Fibroblast of villous mesenchyme (primary cell): ENCODE data around the gene TESK1. TPM values are rescaled to one million over a fixed set of nuclear protein-coding genes. Genes with fewer than 3 reads are reported as not detected.

Experiments used
- DNase-seq: peaks from one replicate; pipeline ENCODE4 v3.0.0-alpha.2; 2010; ENCODE audit warnings: low read depth
- H3K4me3 ChIP-seq: 2 replicates; pipeline ENCODE4 v1.5.1; 2011; ENCODE audit warnings: low read depth, mild to moderate bottlenecking, low read length
- total RNA-seq: library from RNA; depleted of rRNA; stranded (reverse); fragments of >200 nt; gene quantifications from 2 replicates; pipeline ENCODE4 v1.2.3, GENCODE V29; 2012
- TF ChIP-seq, protein P1 (sequence below): IDR thresholded peaks from 2 replicates; pipeline ENCODE4 v1.5.1; 2012; ENCODE audit warnings: low read depth, mild to moderate bottlenecking, low read length; ENCODE audit not compliant: insufficient read depth

The TESK1 gene
- total RNA-seq, 1 donor: 13.0 TPM

DNA sequence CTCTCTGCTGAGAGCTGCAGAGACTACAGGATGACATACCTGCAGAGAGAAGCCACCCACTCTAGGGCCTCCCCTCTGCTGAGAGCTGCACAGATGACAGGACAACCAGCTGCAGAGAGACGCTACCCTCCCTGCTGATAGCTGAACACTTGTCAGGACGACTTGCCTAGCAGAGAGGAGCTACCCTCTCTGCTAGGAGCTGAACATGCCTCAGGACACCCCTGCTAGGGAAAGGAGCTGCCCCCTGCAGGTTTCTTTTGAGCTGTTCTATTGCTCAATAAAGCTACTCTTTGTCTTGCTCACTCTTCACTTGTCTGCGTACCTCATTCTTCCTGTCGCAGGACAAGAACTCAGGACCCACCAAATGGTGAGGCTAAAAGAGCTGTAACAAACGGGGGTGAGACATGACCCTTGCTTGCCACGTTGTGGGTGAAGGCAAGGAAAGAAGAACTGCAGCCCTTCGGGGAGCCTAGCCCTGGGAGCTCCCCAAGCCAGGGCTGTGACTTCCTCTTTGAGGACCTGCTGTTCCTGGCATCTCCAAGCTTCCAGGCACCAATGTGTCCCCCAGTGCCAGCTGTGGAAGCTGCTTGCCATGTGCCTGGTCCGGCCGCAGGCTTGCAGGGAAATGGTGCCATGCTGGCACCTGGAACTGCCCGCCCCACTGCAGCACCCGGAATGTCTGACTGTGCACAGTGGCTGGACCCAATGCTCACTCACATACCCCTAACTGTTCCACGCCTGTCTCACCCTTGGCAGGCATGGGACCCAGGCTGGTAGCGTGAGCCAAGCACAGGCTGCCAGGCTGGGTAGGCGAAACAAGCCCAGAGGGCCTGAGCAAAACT is 5.1 kb upstream of the TESK1 start:
- TF ChIP-seq, protein P1, sequence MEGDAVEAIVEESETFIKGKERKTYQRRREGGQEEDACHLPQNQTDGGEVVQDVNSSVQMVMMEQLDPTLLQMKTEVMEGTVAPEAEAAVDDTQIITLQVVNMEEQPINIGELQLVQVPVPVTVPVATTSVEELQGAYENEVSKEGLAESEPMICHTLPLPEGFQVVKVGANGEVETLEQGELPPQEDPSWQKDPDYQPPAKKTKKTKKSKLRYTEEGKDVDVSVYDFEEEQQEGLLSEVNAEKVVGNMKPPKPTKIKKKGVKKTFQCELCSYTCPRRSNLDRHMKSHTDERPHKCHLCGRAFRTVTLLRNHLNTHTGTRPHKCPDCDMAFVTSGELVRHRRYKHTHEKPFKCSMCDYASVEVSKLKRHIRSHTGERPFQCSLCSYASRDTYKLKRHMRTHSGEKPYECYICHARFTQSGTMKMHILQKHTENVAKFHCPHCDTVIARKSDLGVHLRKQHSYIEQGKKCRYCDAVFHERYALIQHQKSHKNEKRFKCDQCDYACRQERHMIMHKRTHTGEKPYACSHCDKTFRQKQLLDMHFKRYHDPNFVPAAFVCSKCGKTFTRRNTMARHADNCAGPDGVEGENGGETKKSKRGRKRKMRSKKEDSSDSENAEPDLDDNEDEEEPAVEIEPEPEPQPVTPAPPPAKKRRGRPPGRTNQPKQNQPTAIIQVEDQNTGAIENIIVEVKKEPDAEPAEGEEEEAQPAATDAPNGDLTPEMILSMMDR: peak; percentile 31
- no peak for DNase-seq
- H3K4me3 ChIP-seq: no peak overlapping the region

GRCh38 chr9:35603506-35603985 is 1.5 kb upstream of the TESK1 start:
- TF ChIP-seq, protein P1: no peak
- peak; percentile 93 for DNase-seq
- peak overlapping the region; percentile 56 for H3K4me3 ChIP-seq

DNA sequence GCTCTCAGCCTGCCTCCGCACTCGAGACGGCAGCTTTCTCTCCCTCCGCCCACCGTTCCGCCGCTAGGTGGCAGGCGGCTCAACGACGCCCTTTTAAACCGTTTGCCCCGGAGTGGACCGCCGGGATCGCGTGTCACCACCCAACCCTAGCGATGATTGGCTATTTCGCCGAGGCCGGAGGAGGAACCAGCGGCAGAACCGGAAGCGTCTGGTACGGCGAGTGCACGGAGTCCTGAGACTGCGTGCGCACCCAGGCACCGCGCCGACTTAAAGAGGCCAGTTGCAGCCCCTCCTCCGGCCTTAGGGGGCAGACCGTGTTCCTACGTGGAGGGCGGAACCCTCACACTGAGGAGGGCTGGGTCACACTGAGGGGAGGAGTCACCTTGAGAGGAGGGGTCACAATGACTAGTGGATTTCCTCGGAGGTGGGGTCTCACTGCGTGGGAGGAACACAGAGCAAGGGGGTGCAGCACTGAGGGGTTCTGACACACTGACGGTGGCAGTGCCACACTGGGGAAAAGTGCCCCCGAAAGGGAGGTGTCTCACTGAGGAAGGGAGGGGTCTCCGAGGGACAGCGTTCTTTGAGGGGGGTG is 980 bp upstream of the TESK1 start:
- TF ChIP-seq, protein P1: peak; percentile 79
- peak overlapping the region; percentile 75 for H3K4me3 ChIP-seq
- peak; percentile 100 for DNase-seq

DNA sequence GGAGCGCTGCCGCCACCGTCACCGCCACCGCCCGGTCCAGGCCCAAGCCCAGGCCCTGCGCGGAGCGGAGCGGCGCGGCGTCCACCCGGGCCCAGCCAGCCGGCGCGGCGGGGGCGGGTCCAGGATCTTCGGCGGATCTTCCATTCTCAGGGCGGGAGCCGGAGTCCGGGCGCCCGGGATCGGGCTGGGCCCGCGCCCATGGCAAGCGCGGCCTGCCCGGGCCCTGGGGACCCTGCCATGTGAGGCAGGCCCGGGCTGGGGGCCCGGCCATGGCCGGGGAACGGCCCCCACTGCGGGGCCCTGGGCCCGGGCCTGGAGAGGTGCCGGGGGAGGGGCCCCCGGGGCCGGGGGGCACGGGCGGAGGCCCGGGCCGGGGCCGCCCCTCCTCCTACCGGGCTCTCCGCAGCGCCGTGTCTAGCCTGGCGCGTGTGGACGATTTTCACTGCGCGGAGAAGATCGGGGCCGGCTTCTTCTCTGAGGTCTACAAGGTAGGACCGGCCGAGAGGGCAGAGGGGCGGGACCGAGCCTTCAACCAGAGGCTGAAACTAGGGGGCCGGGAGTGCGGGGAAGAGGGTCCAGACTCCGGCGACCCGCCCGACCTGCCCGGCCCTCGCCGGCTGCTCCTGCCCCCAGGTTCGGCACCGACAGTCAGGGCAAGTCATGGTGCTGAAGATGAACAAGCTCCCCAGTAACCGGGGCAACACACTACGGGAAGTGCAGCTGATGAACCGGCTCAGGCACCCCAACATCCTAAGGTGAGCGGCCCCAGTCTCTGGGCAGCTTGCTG is 482 bp downstream of the TESK1 start:
- DNase-seq: peak; percentile 13
- TF ChIP-seq, protein P1: no peak
- peak overlapping the region; percentile 75 for H3K4me3 ChIP-seq

GRCh38 chr9:35606138-35606504 is 1.1 kb downstream of the TESK1 start:
- peak; percentile 6 for DNase-seq
- TF ChIP-seq, protein P1: no peak
- peak overlapping the region; percentile 75 for H3K4me3 ChIP-seq

DNA sequence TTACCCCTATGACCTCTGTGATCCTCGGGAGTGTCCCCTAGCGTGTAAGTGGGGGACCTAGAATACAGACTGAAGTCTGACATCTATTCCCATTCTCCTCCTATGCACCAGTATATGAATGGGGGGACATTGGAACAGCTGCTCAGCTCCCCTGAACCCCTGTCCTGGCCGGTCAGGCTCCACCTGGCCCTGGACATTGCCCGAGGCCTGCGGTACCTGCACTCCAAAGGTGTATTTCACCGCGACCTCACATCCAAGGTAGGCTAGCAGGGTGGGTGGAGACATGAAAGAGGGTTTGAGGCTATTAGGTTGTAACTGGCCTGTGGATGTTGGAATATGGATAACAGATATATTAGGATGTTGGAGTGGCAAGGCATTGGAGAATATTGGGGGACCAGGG is 1.7 kb downstream of the TESK1 start:
- DNase-seq: no peak
- H3K4me3 ChIP-seq: no peak overlapping the region
- TF ChIP-seq, protein P1: no peak
